ENCODE measurements around the gene MC1R. TPM values are rescaled to one million over a fixed set of nuclear protein-coding genes. Genes with fewer than 3 reads are reported as not detected.

Gene MC1R
- total RNA-seq, 1 donor from 2014 or later, result 3.8 TPM

DNA sequence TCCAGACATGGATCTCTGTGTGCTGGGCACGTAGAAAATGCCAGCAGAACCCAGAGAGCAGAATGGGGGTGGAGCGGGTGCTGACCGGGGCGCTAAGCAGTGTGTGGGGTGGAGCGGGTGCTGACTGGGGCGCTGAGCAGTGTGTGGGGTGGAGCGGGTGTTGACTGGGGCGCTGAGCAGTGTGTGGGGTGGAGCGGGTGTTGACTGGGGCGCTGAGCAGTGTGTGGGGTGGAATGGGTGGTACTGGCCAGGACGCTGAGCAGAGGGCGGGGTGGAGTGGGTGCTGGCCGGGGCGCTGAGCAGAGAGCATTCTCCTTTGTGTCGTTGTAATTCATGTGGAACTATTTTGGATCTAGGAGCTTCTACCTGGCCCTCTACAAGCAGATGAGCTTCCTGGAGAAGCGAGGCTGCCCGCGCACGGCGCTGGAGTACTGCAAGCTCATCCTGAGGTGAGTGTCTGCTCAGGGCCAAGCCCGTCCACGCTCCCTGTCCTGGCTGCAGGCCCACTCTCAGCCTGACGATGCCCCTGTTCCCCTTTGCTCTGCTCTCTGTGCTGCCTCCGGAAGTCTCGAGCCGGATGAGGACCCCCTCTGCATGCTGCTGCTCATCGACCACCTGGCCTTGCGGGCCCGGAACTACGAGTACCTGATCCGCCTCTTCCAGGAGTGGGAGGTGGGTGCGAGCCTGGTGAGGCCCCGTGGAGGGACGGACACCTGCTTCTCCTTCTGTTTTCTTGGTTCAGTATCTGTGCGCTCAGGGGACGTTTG, 20.3 kb upstream of the MC1R start:
- no peak overlapping the region for H3K4me3 Mint-ChIP-seq
- H3K9me3 Mint-ChIP-seq, result no peaks in the 10 kb centered on the region
- H3K36me3 Mint-ChIP-seq, result peaks cover 5% of the 10 kb centered on the region
- no peaks in the 10 kb centered on the region for H3K27me3 Mint-ChIP-seq
- H3K27ac Mint-ChIP-seq, result no peak overlapping the region
- no peaks in the 10 kb centered on the region for H3K4me1 Mint-ChIP-seq (ENCODE audit: unreplicated experiment)
- TF ChIP-seq, protein P1, sequence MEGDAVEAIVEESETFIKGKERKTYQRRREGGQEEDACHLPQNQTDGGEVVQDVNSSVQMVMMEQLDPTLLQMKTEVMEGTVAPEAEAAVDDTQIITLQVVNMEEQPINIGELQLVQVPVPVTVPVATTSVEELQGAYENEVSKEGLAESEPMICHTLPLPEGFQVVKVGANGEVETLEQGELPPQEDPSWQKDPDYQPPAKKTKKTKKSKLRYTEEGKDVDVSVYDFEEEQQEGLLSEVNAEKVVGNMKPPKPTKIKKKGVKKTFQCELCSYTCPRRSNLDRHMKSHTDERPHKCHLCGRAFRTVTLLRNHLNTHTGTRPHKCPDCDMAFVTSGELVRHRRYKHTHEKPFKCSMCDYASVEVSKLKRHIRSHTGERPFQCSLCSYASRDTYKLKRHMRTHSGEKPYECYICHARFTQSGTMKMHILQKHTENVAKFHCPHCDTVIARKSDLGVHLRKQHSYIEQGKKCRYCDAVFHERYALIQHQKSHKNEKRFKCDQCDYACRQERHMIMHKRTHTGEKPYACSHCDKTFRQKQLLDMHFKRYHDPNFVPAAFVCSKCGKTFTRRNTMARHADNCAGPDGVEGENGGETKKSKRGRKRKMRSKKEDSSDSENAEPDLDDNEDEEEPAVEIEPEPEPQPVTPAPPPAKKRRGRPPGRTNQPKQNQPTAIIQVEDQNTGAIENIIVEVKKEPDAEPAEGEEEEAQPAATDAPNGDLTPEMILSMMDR (conservative IDR thresholded peaks at IDR 0.05), result no peak
- DNase-seq (ENCODE audit: extremely low spot score, unreplicated experiment), result no peak

DNA sequence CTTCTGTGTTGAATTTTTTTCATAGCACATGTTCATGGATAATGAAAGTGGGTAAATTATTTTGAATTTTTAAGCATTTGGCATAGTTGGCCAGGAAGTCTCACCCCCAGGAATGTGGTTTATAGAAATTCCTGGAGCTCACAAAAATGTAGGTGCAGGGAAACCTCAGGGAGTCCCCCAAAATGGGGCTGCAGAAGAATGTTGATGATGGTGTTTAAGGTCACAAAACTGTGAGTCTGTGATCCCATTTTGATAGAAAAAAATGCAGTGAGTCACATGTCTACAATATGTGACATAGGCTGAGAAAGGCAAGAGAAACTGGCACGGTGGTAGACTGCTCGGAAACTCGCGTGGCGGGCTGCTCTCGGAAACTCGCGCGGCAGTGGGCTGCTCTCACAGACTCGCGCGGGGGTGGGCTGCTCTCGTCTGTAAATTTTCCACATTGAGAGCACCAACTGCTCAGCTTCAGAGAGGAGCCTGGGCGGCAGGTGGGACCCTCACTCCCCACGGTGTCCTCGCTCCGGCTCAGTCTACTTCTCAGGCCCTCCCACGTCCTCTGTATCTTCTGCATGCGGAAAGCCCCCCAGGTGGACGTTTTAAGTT, 18.7 kb upstream of the MC1R start:
- Mint-ChIP-seq H3K36me3 (peaks cover 5% of the 10 kb centered on the region), H3K27ac (no peak overlapping the region), H3K4me3 (no peak overlapping the region), H3K9me3 (no peaks in the 10 kb centered on the region), H3K4me1 (ENCODE audit: unreplicated experiment) (no peaks in the 10 kb centered on the region), H3K27me3 (no peaks in the 10 kb centered on the region)
- no peak for DNase-seq (ENCODE audit: extremely low spot score, unreplicated experiment)
- TF ChIP-seq, protein P1 (conservative IDR thresholded peaks at IDR 0.05), result no peak

DNA sequence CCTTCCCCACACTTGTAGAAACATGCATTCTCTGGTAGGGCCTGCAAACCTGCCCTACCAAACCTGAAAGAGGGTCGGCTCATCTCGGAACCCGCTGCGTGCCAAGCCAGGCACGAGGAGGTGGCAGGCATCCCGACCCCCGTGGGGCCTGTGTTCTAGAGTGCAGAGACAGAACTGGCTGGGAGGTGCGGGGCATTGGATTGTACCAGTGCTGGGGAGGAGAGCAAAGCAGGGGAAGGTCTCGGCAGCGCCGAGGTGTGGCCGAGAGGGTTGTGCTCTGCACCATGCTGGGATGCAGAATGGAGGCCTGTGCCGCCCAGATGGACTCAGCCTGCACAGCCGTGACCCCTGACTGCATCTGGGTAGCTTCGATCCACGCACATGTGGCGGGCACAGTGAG, 17.8 kb upstream of the MC1R start:
- DNase-seq (ENCODE audit: extremely low spot score, unreplicated experiment), result no peak
- H3K27me3 Mint-ChIP-seq, result no peaks in the 10 kb centered on the region
- H3K4me3 Mint-ChIP-seq, result no peak overlapping the region
- peaks cover 7% of the 10 kb centered on the region for H3K36me3 Mint-ChIP-seq
- H3K27ac Mint-ChIP-seq, result no peak overlapping the region
- no peaks in the 10 kb centered on the region for H3K9me3 Mint-ChIP-seq
- TF ChIP-seq, protein P1 (conservative IDR thresholded peaks at IDR 0.05), result no peak
- no peaks in the 10 kb centered on the region for H3K4me1 Mint-ChIP-seq (ENCODE audit: unreplicated experiment)

DNA sequence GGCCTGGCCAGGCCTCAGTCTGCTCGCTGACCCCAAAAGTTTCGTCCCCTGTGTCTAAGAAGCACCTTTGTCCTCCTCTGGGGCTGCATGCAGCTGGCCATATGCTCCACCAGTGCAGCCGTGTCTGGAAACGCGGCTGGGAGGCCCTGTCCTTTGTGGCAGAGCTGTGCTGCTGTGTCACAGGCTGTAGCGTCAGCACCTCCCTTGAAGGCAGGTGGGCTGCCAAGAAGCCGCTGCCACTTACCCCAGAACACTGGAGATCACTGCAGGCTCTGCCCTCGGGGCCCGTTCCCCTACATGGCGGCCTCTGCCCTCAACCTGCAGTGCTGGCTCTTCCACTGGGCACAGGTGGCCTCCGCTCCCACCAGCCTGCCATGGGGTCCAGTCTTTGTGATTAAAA, 15.7 kb upstream of the MC1R start:
- Mint-ChIP-seq H3K4me1 (ENCODE audit: unreplicated experiment) (no peaks in the 10 kb centered on the region), H3K4me3 (no peak overlapping the region), H3K27me3 (no peaks in the 10 kb centered on the region), H3K27ac (no peak overlapping the region), H3K9me3 (no peaks in the 10 kb centered on the region), H3K36me3 (peaks cover 19% of the 10 kb centered on the region)
- TF ChIP-seq, protein P1 (conservative IDR thresholded peaks at IDR 0.05), result no peak
- DNase-seq (ENCODE audit: extremely low spot score, unreplicated experiment), result no peak

DNA sequence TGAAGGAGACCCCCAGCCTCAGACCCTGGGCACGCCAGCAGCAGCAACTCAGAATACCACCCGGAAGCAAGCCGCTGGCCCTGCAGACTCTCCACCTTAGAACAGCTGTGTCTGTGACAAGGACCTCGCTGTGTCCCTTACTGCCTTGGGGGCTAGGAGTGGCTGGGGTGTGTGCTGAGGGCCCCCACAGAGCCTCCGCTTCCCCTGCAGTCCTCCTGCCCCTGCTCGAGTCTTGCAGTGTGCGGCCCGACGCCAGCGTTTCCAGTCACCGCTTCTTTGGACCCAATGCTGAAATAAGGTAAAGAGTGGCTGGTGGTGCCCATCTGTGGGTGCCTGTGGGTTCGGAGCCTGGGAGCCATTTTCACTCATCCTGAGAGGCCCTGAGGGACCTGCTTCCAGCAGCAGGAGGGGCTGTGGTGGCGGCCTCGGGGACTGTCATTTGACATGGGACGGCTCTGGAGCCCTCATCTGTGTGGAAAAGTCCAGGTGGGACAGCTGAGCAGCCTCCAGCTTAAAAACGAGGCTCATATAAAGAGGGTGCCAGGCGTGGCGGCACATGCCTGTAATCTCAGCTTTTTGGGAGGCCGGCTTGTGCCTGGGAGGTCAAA, 14.7 kb upstream of the MC1R start:
- Mint-ChIP-seq H3K9me3 (no peaks in the 10 kb centered on the region), H3K4me1 (ENCODE audit: unreplicated experiment) (no peaks in the 10 kb centered on the region), H3K27me3 (no peaks in the 10 kb centered on the region), H3K36me3 (peaks cover 15% of the 10 kb centered on the region), H3K4me3 (no peak overlapping the region), H3K27ac (peak overlapping the region; percentile 80)
- DNase-seq (ENCODE audit: extremely low spot score, unreplicated experiment), result no peak
- TF ChIP-seq, protein P1 (conservative IDR thresholded peaks at IDR 0.05), result no peak
